HepG2 (cell line): Measurements from ENCODE around the gene MRE11. TPM values are rescaled to one million over a fixed set of nuclear protein-coding genes. Genes with fewer than 3 reads are reported as not detected.

Source experiments
- FOXO1 ChIP-seq: sonication (generic); formaldehyde crosslinking; IDR thresholded peaks from 2 replicates; pipeline ENCODE4 v1.4.0; 2020; ENCODE audit warnings: missing genetic modification reagents
- IRF2 ChIP-seq: IDR thresholded peaks from 2 replicates; pipeline ENCODE4 v1.6.1; 2018; ENCODE audit warnings: missing genetic modification reagents, missing compliant biosample characterization
- MTA3 ChIP-seq: sonication (generic); formaldehyde crosslinking; IDR thresholded peaks from 2 replicates; pipeline ENCODE4 v1.4.0; 2020; ENCODE audit warnings: missing genetic modification reagents
- NCOR1 ChIP-seq: fragments of 200-600 bp; sonication (generic); IDR thresholded peaks from 2 replicates; pipeline ENCODE4 v1.7.0; 2017; ENCODE audit warnings: antibody characterized with exemption, low read length, borderline replicate concordance
- NFKB2 ChIP-seq: sonication (generic); formaldehyde crosslinking; IDR thresholded peaks from 2 replicates; pipeline ENCODE4 v1.4.0; 2020; ENCODE audit warnings: missing genetic modification reagents, borderline replicate concordance
- NR2F1 ChIP-seq, 2 experiments: fragments of 450-650 bp in 1 of 2; formaldehyde crosslinking in 1 of 2; IDR thresholded peaks; 2 replicates each; pipeline versions ENCODE4 v1.5.0 to v1.6.1; 2016 to 2020; ENCODE audit warnings: mild to moderate bottlenecking in 1 of 2, missing compliant biosample characterization in 1 of 2, missing genetic modification reagents in 1 of 2, moderate library complexity in 1 of 2
- SETDB1 ChIP-seq: sonication (generic); formaldehyde crosslinking; IDR thresholded peaks from 2 replicates; pipeline ENCODE4 v1.5.1; 2020; ENCODE audit warnings: missing genetic modification reagents, mild to moderate bottlenecking, borderline replicate concordance
- TEAD3 ChIP-seq: optimal IDR thresholded peaks from 2 replicates; pipeline ENCODE3; 2016; ENCODE audit warnings: borderline replicate concordance
- TOPORS ChIP-seq: sonication (generic); formaldehyde crosslinking; IDR thresholded peaks from 2 replicates; pipeline ENCODE4 v1.8.0; 2023; ENCODE audit warnings: mild to moderate bottlenecking, missing genetic modification reagents
- ZBTB3 ChIP-seq: sonication (generic); formaldehyde crosslinking; IDR thresholded peaks from 2 replicates; pipeline ENCODE4 v1.4.0; 2020; ENCODE audit warnings: low read depth, mild to moderate bottlenecking, moderate library complexity, missing genetic modification reagents, borderline replicate concordance
- ZFP62 ChIP-seq: sonication (generic); formaldehyde crosslinking; IDR thresholded peaks from 2 replicates; pipeline ENCODE4 v1.4.0; 2020; ENCODE audit warnings: missing genetic modification reagents
- ZNF350 ChIP-seq: sonication (generic); formaldehyde crosslinking; IDR thresholded peaks from 2 replicates; pipeline ENCODE4 v1.4.0; 2020; ENCODE audit warnings: mild to moderate bottlenecking, low read depth, missing genetic modification reagents, borderline replicate concordance
- ZSCAN9 ChIP-seq: IDR thresholded peaks from 2 replicates; pipeline ENCODE4 v1.6.1; 2016; ENCODE audit warnings: borderline replicate concordance
- polyA plus RNA-seq, 8 experiments: library from polyadenylated mRNA; depleted of rRNA in 3 of 8; stranded (reverse) in 7 of 8; unstranded in 1 of 8; fragments of >200 nt; fragmentation: Illumina TruSeq in 4 of 8; extraction: Trizol in 4 of 8; gene quantifications; 2 replicates each; pipeline versions ENCODE4 v1.2.1 to v1.2.3, GENCODE V29; 2011 to 2016; ENCODE audit warnings: low read depth in 4 of 8, missing spikeins in 1 of 8, mixed read lengths in 1 of 8; ENCODE audit not compliant: insufficient read depth in 1 of 8
- total RNA-seq, 5 experiments: library from RNA; depleted of rRNA; stranded (reverse); fragments of >200 nt; fragmentation: Illumina TruSeq; extraction: Trizol; gene quantifications; 2 replicates each; pipeline ENCODE4 v1.2.3, GENCODE V29; 2016; ENCODE audit warnings: low read depth in 1 of 5
- TF ChIP-seq, protein P1 (sequence below): sonication (generic); formaldehyde crosslinking; IDR thresholded peaks from 2 replicates; pipeline ENCODE4 v1.5.1; 2020; ENCODE audit warnings: missing genetic modification reagents, mild to moderate bottlenecking, borderline replicate concordance
- TF ChIP-seq, protein P2 (sequence below): sonication (generic); formaldehyde crosslinking; IDR thresholded peaks from 2 replicates; pipeline ENCODE4 v1.4.0; 2020; ENCODE audit warnings: mild to moderate bottlenecking, missing genetic modification reagents
- TF ChIP-seq, protein P3 (sequence below): fragments of 450-650 bp; IDR thresholded peaks from 2 replicates; pipeline ENCODE4 v1.6.1; 2016

Gene MRE11
- total and polyA plus RNA-seq, 2 of the 13 experiments (the other 11 are each of a cell fraction or from before 2014, with no cell fraction given), result 7.2 to 37.3 TPM

DNA sequence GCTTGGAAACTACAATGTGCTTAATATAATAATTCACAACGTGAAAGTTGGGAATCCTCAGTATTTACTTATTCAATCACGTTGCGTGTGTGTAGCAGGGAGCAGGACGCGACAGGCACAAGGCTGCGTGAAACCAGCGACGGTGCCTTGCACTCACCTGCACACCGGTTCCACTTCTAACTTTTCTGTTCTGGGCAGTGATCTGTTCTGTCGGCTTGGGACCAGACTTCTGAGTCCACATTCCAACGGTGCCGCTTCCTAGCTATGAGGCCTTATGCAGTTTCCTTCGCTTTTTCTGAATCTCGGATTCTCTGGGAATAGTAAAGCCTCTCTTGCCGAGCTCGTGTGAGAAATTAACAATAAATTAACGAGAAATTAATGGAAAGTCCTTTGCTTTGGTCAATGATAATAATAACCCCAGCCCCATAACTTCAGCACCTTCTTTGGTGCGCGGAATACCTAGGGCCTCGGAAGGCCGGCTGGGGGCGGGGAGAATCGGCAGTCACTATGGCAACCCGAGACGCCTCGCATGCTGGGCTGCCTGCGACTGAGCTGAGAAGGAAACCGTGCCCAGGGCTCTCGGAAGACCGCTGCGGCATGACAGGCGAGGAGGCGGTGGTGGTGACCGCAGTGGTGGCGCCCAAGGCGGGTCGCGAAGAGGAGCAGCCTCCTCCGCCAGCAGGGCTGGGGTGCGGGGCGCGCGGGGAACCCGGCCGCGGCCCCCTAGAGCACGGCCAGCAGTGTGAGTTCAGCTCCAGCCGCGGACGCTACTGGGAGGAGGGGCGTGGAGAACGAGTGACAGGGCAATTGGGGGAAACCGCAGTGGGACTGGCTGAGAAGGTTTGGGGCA is 18.5 kb upstream of the MRE11 start, which contains the start of gene C11orf97 (continued):
- TF ChIP-seq, protein P1, sequence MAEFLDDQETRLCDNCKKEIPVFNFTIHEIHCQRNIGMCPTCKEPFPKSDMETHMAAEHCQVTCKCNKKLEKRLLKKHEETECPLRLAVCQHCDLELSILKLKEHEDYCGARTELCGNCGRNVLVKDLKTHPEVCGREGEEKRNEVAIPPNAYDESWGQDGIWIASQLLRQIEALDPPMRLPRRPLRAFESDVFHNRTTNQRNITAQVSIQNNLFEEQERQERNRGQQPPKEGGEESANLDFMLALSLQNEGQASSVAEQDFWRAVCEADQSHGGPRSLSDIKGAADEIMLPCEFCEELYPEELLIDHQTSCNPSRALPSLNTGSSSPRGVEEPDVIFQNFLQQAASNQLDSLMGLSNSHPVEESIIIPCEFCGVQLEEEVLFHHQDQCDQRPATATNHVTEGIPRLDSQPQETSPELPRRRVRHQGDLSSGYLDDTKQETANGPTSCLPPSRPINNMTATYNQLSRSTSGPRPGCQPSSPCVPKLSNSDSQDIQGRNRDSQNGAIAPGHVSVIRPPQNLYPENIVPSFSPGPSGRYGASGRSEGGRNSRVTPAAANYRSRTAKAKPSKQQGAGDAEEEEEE (CRISPR knock-in tag), result no peak
- TF ChIP-seq IRF2 (CRISPR knock-in tag) (no peak), NR2F1 (CRISPR knock-in tag; IDR thresholded peaks at IDR 0.05) (no peak), ZFP62 (CRISPR knock-in tag) (no peak), TEAD3 (CRISPR knock-in tag) (peak; percentile 29), MTA3 (CRISPR knock-in tag) (no peak), TOPORS (CRISPR knock-in tag) (no peak), ZBTB3 (CRISPR knock-in tag) (no peak), ZSCAN9 (CRISPR knock-in tag) (no peak), NFKB2 (CRISPR knock-in tag) (no peak), NCOR1 (no peak), SETDB1 (CRISPR knock-in tag) (no peak), FOXO1 (CRISPR knock-in tag) (no peak), ZNF350 (CRISPR knock-in tag) (peak; percentile 51; the same call in 1 of the 2 replicates)
- TF ChIP-seq, protein P2, sequence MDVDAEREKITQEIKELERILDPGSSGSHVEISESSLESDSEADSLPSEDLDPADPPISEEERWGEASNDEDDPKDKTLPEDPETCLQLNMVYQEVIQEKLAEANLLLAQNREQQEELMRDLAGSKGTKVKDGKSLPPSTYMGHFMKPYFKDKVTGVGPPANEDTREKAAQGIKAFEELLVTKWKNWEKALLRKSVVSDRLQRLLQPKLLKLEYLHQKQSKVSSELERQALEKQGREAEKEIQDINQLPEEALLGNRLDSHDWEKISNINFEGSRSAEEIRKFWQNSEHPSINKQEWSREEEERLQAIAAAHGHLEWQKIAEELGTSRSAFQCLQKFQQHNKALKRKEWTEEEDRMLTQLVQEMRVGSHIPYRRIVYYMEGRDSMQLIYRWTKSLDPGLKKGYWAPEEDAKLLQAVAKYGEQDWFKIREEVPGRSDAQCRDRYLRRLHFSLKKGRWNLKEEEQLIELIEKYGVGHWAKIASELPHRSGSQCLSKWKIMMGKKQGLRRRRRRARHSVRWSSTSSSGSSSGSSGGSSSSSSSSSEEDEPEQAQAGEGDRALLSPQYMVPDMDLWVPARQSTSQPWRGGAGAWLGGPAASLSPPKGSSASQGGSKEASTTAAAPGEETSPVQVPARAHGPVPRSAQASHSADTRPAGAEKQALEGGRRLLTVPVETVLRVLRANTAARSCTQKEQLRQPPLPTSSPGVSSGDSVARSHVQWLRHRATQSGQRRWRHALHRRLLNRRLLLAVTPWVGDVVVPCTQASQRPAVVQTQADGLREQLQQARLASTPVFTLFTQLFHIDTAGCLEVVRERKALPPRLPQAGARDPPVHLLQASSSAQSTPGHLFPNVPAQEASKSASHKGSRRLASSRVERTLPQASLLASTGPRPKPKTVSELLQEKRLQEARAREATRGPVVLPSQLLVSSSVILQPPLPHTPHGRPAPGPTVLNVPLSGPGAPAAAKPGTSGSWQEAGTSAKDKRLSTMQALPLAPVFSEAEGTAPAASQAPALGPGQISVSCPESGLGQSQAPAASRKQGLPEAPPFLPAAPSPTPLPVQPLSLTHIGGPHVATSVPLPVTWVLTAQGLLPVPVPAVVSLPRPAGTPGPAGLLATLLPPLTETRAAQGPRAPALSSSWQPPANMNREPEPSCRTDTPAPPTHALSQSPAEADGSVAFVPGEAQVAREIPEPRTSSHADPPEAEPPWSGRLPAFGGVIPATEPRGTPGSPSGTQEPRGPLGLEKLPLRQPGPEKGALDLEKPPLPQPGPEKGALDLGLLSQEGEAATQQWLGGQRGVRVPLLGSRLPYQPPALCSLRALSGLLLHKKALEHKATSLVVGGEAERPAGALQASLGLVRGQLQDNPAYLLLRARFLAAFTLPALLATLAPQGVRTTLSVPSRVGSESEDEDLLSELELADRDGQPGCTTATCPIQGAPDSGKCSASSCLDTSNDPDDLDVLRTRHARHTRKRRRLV (CRISPR knock-in tag), result no peak
- TF ChIP-seq, protein P3, sequence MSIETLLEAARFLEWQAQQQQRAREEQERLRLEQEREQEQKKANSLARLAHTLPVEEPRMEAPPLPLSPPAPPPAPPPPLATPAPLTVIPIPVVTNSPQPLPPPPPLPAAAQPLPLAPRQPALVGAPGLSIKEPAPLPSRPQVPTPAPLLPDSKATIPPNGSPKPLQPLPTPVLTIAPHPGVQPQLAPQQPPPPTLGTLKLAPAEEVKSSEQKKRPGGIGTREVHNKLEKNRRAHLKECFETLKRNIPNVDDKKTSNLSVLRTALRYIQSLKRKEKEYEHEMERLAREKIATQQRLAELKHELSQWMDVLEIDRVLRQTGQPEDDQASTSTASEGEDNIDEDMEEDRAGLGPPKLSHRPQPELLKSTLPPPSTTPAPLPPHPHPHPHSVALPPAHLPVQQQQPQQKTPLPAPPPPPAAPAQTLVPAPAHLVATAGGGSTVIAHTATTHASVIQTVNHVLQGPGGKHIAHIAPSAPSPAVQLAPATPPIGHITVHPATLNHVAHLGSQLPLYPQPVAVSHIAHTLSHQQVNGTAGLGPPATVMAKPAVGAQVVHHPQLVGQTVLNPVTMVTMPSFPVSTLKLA, result no peak
